ENCODE measurements around the gene MAP1LC3B. TPM values are rescaled to one million over a fixed set of nuclear protein-coding genes. Genes with fewer than 3 reads are reported as not detected.

The MAP1LC3B gene
- total RNA-seq, 1 donor from 2014 or later: 113 TPM

GRCh38 chr16:87420026-87421002, 28.2 kb downstream of the MAP1LC3B start:
- peak; percentile 49 for DNase-seq (ENCODE audit: low spot score)
- intact Hi-C loops (cut with DNase I): no loop called here

DNA sequence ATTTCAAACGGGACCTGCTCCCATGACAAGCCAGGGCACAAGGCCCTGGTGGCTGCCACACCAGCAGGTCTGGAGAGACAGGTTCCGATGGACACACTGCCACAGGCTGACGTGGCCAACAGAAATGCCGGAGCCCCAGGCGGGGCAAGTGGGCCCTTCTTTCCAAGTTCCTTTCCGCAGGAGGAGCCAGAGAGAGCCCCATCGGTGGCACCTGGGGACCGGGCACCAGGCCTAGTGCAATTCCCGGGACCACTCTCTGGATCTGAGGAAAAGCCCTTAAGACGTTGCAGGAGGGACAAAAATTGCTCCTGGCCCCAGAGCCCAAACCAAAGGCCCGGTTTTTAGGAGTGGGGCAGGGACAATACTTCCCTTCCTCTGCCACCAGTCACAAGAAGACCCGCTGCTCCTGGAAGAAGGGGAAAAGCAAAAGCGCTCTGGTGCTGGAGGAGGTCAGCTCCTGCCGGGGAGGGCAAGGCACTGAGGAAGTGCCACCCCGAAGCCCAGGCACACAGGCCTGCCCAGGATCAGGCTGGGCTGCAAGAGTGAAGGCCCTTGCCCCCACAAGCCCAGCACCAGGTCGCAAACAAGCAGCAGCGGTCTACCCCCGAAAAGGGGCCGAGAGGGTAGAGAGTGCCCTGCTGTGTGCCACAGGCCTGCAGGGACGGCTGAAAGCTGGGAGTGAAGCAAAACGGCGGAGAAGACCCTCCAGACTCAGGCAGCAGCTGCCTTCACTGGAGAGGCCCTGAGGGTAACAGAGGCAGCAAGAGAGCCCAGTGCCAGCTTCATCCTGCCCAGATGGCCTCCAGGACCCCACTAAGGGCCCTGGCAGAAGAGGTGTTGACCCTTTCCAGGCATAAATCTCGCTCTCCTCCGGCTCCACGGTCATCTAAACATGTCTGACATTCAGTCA, 29.1 kb downstream of the MAP1LC3B start:
- intact Hi-C loops (cut with DNase I): no loop called here
- DNase-seq (ENCODE audit: low spot score): peak; percentile 50

DNA sequence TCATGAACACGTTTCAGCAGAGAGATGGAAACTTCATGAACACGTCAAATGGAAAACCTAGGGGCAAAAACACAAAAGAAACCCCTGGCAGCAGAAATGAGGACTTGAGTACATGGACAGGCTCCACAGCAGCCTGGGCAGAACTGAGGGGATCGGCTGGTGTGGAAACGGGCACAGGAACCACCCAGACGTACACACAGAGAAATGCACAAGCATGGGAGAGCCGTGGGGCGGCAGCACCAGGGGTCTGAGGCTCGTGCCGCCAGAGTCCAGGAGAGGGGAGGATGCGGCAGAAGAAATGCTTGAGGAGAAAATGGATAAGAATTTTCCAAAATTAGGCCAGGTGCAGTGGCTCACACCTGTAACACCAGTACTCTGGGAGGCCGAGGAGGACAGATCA, 30.0 kb downstream of the MAP1LC3B start:
- peak; percentile 38 for DNase-seq (ENCODE audit: low spot score)
- intact Hi-C loops (cut with DNase I): no loop called here

DNA sequence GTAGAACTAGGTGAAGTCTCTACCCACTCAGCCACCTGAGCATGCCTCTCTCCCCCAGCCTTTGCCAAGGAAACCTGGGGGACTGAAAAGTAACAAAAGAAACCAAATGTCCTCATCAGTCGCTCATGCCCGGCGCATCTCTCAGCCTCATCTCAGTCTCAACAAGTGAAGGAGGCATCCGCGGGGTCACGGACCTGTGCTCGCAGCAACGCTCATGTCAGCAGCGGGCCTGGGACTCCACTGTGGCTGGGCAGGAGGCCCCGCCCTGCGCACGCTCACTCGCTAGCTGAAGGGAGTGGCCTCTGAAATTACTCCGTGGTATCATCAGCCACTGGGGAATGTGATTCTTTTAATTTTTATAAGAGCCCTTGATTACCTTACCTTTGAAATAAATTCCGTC, 31.3 kb downstream of the MAP1LC3B start:
- DNase-seq (ENCODE audit: low spot score): peak; percentile 33
- intact Hi-C loops (cut with DNase I): no loop called here

- intact Hi-C loops (cut with DNase I): no loop called here
- DNase-seq (ENCODE audit: low spot score): no peak
Observed at GRCh38 chr16:87424266-87424665, 32.1 kb downstream of the MAP1LC3B start.

DNA sequence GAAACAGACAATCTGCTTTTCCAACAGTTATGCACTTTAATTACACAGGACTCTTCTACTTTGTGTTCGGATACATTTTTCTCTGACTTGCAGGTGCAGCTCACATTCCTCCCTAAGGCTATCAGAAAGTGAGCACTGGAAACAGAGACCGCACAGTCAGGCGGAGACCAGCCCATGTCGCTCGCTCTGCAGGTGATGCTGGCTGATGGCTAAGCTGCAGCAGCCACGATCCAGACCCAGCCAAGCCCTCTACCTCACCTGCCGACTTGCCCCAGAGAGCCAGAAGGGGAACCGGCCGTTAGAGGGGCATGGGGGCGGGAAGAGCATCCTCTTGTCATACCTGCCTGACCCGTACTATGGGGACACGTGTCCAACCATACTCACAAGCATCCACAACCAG, 33.8 kb downstream of the MAP1LC3B start:
- DNase-seq (ENCODE audit: low spot score): peak; percentile 31
- intact Hi-C loops (cut with DNase I): no loop called here

DNA sequence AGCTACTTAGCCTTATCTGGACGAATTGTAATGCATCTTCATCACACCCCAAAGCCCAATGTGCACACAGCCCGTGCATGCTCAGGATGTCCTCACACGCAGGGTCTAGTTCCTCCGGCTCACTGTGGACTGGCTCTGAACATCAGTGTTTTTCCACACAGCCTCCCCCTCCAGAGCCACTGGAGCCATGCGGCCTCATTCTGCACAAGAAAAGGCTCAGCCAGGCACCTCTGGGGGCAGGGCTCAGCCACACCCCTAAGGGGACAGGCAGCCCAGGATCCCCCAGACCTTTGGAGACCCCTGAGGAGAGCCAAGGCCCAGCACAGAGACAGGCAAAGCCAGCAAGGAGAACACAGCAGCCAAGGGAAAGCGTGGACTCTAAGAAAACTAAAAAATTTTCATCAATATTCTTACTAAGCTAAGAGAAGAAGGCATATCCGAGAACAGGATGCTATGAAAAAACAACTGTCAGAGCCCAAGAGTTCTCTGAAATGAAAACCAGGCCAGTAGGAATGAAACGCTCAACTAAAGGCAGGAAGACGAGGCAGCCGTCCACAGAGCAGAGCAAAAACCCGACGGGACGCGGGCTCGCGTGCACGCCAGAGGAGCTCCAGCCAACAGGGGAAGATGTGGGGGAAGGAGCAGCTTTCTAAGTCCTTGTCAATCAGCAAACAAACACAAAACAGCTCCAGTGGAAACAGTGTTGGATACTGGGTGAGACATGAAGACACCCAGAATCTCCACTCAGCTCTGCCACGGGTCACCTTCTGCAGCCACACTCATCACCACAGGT, 34.5 kb downstream of the MAP1LC3B start:
- intact Hi-C loops (cut with DNase I): no loop called here
- peak; percentile 66 for DNase-seq (ENCODE audit: low spot score)

DNA sequence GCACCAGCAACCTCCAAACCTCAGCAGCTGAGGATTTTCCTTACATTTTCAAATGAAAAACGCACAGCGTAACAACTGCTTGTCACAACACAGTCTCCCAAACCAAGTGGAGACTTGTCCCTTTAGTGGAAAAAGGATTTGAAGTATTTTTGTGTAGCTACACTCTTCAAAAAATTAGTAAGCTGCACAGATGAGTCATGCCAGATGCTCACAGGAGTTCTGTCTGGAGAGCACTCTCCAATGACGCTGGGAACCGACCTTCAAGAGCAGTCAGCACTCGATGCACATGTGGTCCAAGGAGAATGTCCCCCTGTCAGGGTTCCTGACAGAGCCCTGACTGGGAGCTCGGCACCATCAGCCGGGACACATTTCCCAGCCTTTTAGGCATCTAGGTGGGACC, 39.8 kb downstream of the MAP1LC3B start:
- intact Hi-C loops (cut with DNase I): no loop called here
- DNase-seq (ENCODE audit: low spot score): no peak

- intact Hi-C loops (cut with DNase I): no loop called here
- no peak for DNase-seq (ENCODE audit: low spot score)
Observed at GRCh38 chr16:87432330-87432915, 40.3 kb downstream of the MAP1LC3B start.

DNA sequence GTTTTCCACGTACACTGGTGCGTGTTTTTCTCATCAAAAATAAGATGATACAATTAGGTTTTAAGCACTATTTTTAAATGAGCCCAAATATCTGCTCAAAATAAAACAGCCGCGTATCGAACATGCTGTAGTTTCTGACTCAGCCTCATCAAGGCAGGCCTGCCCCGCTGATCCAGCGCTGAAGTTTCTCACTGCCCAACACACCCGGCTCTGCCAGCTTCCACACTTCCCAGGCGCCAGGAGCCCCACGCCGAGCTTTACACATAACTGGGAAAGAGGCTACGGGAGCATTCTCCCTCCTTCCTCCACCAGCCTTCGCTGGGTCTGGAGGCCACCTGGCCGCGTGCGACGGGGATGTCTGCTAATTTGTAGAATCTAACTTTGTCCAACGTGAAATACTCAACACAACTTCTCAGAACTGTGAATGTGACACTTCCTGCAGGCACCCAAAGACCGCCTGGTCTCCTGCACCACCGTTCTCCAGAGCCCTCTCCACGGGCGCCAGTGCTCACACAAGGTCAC, 42.1 kb downstream of the MAP1LC3B start:
- DNase-seq (ENCODE audit: low spot score): no peak
- intact Hi-C loops (cut with DNase I): no loop called here

DNA sequence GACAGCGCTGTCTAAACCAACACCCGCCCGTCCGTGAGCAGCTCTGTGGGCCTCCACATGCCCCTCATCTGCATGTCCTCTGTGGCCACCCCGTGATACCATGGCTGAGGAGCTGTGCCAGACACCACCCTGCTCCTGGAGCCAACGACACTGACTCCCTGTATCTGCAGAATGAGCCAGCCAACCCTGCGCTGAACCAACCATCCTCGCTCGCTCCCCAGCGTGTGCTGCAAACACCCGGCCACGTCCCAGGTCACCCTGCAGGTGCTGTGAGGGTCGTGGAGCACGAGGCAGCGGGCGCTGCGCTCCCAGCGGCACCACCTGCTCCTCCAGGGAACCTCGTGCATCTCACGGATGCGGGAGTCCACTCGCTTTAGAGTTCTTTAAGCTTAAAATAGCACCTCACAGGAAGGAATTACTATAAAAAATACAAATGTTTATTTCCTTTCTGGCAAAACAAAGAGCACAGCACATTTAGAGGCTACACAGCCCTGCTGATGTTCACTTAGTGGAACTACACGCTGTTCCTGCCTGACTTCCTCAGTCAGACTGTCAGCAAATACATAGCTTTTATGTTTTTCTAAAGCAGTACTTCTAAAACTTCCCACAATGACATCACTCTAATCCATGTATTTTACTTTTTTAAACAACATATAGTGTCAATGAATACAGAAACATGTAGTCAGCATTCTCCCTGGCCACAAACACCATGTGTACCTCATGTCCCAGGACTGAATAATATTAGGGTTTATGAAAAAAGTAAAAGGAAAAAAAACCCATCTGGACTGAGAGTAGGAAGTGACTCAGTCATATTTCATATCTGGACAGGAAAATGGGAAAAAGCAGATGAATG, 43.5 kb downstream of the MAP1LC3B start:
- no peak for DNase-seq (ENCODE audit: low spot score)
- intact Hi-C loops (cut with DNase I): no loop called here

DNA sequence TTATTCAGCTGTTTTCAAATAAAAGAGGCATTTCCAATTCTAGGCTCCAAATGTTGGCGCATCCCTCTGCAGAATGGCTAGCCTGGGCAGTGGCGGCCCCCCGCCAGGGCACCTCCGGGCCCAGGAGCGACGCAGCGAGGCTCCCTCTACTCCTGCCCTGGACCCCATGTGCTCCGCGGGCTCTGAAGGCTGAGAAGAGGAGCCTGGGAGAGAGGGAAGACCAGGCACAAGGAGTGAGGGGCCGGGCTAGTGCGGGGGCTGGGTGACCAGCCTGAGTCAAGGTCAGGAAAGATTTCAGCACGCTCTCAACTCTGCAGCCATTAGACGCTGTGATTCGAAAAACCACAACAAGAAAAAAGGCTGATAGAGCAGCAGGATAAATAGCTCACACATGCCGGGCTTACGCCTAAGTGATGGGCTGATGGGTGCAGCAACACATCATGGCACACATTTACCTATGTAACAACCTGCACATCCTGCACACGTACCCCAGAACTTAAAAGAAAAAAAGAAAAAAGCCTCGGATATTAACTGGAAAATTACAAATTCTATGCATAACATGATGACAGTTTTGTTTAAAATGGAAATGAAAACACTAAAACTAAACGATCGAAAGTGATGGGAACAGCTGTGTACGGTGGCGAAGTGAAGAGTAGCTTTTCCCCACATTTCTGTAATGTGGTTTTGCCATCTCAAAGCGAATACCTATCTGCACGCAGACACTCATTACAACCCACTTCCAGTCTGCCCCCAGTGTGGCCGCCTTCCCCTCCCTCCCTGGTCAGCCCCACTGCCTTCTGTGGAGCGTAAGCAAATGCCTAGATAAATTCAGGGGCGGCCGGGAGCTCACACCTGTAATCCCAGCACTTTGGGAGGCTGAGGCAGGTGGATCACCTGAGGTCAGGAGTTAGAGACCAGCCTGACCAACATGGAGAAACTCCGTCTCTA, 44.4 kb downstream of the MAP1LC3B start:
- intact Hi-C loops (cut with DNase I): no loop called here
- no peak for DNase-seq (ENCODE audit: low spot score)

- DNase-seq (ENCODE audit: low spot score): no peak
- intact Hi-C loops (cut with DNase I): no loop called here
Observed at GRCh38 chr16:87437327-87437726, 45.2 kb downstream of the MAP1LC3B start.

DNA sequence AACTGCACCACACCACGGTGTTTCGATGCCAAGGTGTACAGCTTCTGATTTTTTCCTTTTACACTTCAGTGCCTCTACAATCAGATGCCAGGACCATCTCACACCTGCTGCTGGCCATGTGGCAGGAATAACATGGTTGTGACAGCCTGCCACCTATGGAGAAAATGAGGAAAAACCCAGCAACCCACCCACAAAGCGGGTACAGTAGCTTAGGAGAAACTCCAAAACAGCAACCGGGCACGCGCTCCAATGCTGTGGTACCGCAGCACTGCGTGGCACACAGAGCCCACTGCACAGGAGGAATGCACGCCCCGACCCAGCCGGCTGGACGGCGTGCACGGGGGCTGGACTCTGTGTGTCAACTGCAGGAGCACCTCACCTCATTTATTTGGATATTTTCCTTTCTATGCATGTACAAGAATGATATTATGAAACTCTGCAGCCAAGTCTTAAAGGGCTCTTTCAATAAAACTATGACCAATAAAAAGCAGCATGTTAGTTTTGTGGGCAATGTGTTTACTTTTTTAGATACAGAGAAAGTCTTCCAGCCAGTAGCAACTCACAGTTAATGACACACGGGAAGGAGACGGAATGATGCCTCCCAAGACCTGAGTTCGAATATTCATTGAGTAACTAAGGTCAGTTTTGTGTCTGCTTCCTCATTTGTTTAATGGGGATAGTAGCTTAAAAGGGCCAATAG, 45.9 kb downstream of the MAP1LC3B start:
- intact Hi-C loops (cut with DNase I): no loop called here
- DNase-seq (ENCODE audit: low spot score): no peak

GRCh38 chr16:87438611-87438985, 46.5 kb downstream of the MAP1LC3B start:
- intact Hi-C loops (cut with DNase I): no loop called here
- no peak for DNase-seq (ENCODE audit: low spot score)

- no peak for DNase-seq (ENCODE audit: low spot score)
- intact Hi-C loops (cut with DNase I): no loop called here
Observed at GRCh38 chr16:87439926-87440325, 47.8 kb downstream of the MAP1LC3B start.
